Uterus (tissue), 4 donors: Measurements from ENCODE around the gene LRSAM1. TPM values are rescaled to one million over a fixed set of nuclear protein-coding genes. Genes with fewer than 3 reads are reported as not detected.

Experiments
- DNase-seq, 2 donors: peaks; one replicate each; pipeline ENCODE4 v3.0.0-alpha.2; 2019 to 2020
- H3K27ac ChIP-seq, 2 donors: fragments of 200-600 bp; sonication (generic); 1 replicate in 1 of 2; 2 replicates in 1 of 2; pipeline ENCODE4 v1.5.1; 2016 to 2018
- H3K27me3 ChIP-seq, 2 donors: fragments of 200-600 bp; sonication (generic); one replicate each; pipeline ENCODE4 v1.5.1; 2018 to 2019; ENCODE audit warnings: control low read depth in 1 of 2
- H3K36me3 ChIP-seq, 2 donors: fragments of 200-600 bp; sonication (generic); one replicate each; pipeline ENCODE4 v1.5.1; 2019; ENCODE audit warnings: control low read depth in 1 of 2
- H3K4me1 ChIP-seq, 2 donors: fragments of 200-600 bp; sonication (generic); one replicate each; pipeline ENCODE4 v1.5.1; 2018 to 2019; ENCODE audit warnings: control low read depth in 1 of 2
- H3K4me3 ChIP-seq, 2 donors: fragments of 200-600 bp; sonication (generic); 1 replicate in 1 of 2; 2 replicates in 1 of 2; pipeline ENCODE4 v1.5.1; 2018 to 2019; ENCODE audit warnings: mild to moderate bottlenecking in 1 of 2
- H3K9me3 ChIP-seq, 2 donors: fragments of 200-600 bp; sonication (generic); one replicate each; pipeline ENCODE4 v1.5.1; 2019; ENCODE audit warnings: control low read depth in 1 of 2
- CTCF ChIP-seq, 4 experiments: fragments of 200-600 bp in 2 of 4; fragments of 450-650 bp in 2 of 4; sonication (generic) in 2 of 4; IDR thresholded peaks; one replicate each; pipeline ENCODE4 v1.5.1; 2016 to 2019; ENCODE audit warnings: antibody characterized with exemption in 4 of 4, mild to moderate bottlenecking in 2 of 4, moderate library complexity in 1 of 4
- POLR2A ChIP-seq, 2 donors: fragments of 450-650 bp; IDR thresholded peaks; one replicate each; pipeline ENCODE4 v1.6.1; 2016; ENCODE audit warnings: antibody characterized with exemption in 2 of 2, mild to moderate bottlenecking in 1 of 2, moderate library complexity in 1 of 2
- intact Hi-C: fragments of 100-400 bp; cut with DNase I; formaldehyde crosslinking; loops from one replicate; pipeline ENCODE4 v1.15.1; 2023; ENCODE audit warnings: low total_unique reads
- total RNA-seq, 4 donors: library from RNA; depleted of rRNA in 3 of 4; stranded (reverse); fragments of >200 nt in 3 of 4; gene quantifications; one replicate each; pipeline versions ENCODE4 v1.1.0 to v1.2.4, GENCODE V29; 2014 to 2023
- donor health status: DM: yes; HTN: yes; CAD: no.

Gene LRSAM1
- total RNA-seq, 4 donors from 2014 or later = 6.5 to 25.9 (median 11.3) TPM

DNA sequence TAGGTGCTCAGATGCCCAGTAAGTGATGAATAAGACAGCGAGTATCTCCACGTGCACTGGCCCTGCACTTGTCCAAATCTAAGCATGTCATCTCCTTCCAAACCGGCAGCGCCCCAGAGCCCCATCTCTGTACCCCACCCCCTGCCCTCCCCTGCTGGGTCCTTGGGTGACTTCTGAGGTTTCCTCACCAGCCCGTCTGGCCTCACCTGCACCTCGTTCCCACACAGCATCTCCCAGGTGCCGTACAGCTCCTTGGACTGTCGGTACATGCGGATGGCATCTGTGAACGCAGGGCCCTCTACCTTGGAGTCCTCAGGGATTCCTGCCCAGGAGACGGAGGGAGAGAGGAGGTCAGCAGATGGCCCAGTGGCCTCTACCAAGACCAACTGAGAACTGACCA lies 66.3 kb downstream of the LRSAM1 start:
- H3K9me3 ChIP-seq = no peaks in the 10 kb centered on the region
- H3K4me1 ChIP-seq = peaks cover 0 to 19% of the 10 kb centered on the region in 2 donors
- intact Hi-C loops = no loop called here
- H3K27me3 ChIP-seq = no peaks in the 10 kb centered on the region
- DNase-seq = no peak
- no peaks in the 10 kb centered on the region for H3K36me3 ChIP-seq
- H3K27ac ChIP-seq = no peak overlapping the region
- no peak for TF ChIP-seq CTCF (IDR thresholded peaks at IDR 0.05)
- TF ChIP-seq POLR2A (IDR thresholded peaks at IDR 0.05) = no peak
- H3K4me3 ChIP-seq = no peak overlapping the region

- no peak for DNase-seq
- no peak overlapping the region for H3K4me3 ChIP-seq
- TF ChIP-seq CTCF (IDR thresholded peaks at IDR 0.05) = no peak
- no peak for TF ChIP-seq POLR2A (IDR thresholded peaks at IDR 0.05)
- H3K36me3 ChIP-seq = no peaks in the 10 kb centered on the region
- peaks cover 0 to under 1% of the 10 kb centered on the region in 2 donors for H3K9me3 ChIP-seq
- no peaks in the 10 kb centered on the region for H3K27me3 ChIP-seq
- H3K4me1 ChIP-seq = peaks cover 0 to 19% of the 10 kb centered on the region in 2 donors
- intact Hi-C loops = no loop called here
- peak overlapping the region in 1 of 2 donors; percentile 41 for H3K27ac ChIP-seq
Measured at GRCh38 chr9:127518091-127518856, 67.0 kb downstream of the LRSAM1 start.

DNA sequence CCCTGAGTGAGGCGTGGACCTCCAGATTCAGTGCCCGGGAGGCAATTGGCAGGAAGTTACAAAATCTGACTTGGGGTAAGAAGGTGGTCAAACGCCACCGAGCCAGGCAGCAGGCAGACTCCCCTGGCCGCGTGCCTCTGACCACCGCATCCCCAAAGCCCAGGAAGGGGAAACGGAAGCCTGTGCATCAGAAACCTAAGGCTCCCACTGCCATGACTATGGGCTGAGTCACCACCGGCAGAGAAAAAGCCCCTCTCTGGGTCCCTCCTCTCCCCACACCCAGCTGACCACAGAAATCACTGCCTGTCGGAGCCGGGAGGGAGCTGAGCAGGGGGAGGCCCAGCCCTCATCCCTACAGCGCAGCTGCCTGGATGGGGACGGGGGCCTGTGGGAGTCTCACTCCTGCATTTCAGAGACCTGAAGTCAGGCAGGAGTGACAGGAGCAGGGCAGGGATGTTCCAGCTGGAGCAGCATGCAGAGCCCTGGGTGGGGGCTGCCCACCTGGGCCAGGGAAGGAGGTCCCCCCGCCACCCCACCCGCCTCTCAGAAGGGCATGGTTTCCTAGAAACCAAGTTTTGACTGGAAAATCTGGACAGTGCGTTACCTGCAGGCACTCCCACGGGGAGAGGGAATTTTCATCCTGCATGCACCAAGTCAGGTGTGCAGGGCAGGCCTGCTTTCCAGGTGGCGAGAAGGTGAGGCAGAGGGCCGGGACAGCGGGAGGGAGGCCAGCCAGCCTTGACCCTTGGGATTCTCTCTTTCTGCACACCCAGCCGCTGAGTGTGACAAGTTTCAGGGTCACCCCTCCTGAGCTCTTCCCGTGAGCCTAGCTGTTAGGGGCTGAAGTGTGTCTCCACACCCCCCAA lies 68.2 kb downstream of the LRSAM1 start:
- Histone ChIP-seq H3K27me3 (no peaks in the 10 kb centered on the region), H3K27ac (peak overlapping the region; percentile 69 to 79), H3K9me3 (peaks cover 0 to 3% of the 10 kb centered on the region in 2 donors), H3K4me1 (peaks cover 0 to 19% of the 10 kb centered on the region in 2 donors), H3K4me3 (no peak overlapping the region), H3K36me3 (no peaks in the 10 kb centered on the region)
- no peak for TF ChIP-seq POLR2A (IDR thresholded peaks at IDR 0.05)
- TF ChIP-seq CTCF (IDR thresholded peaks at IDR 0.05) = no peak
- DNase-seq = peak; percentile 50 to 56
- intact Hi-C loops = no loop called here

DNA sequence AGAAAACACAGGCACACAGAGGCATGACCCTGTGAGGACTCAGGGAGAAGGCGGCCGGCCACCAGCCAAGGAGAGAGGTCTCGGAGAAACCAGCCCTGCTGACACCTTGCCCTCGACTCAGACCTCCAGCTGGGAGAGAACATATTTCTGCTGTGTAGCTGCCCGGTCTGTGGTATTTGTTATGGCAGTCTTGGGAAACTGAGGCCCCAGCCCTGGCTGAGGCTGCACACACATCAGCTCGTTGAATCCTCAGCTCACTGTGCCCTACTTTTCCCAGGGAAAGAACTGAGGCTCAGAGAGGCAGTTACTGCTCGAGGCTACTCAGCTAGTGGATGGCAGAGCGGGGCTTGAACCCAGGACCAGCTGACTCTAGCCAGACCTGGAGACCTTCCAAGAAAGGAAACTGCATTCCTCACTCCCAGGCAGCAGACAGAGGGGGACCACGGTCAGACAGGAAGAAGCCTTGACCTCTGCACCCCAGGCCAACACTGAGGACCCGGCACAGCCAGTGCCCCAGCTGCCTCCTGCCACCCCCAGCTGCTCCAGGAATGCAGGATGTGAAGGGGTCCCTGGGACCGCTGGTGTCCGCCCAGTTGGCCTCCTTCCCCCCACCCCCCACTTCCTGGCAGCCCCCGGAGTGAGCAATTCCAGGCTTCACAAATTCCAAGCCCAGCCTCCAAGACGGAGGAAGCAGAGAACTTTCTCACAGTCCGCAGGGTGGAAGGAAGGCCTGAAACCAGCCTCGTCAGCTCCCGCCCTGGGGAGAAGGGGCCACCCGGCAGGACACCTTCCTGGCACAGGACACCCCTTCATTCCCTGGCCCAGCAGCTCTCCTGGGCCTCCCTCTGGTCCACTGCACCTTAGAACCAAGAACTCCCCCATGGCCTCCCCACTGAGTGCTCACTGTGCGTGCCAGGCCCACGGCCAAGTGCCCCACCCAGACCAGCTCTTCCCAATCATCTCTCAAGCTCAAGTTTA lies 69.9 kb downstream of the LRSAM1 start:
- peak overlapping the region; percentile 79 to 83 for H3K27ac ChIP-seq
- H3K27me3 ChIP-seq = no peaks in the 10 kb centered on the region
- peaks cover 0 to 3% of the 10 kb centered on the region in 2 donors for H3K9me3 ChIP-seq
- H3K36me3 ChIP-seq = no peaks in the 10 kb centered on the region
- intact Hi-C loops = no loop called here
- no peak for DNase-seq
- TF ChIP-seq CTCF (IDR thresholded peaks at IDR 0.05) (no peak), POLR2A (IDR thresholded peaks at IDR 0.05) (no peak)
- no peak overlapping the region for H3K4me3 ChIP-seq
- H3K4me1 ChIP-seq = peaks cover 0 to 19% of the 10 kb centered on the region in 2 donors
